Adrenal gland (tissue), 12 donors: ENCODE measurements around the gene THSD7A. TPM values are rescaled to one million over a fixed set of nuclear protein-coding genes. Genes with fewer than 3 reads are reported as not detected.

Experiments used
- DNase-seq, 7 donors: peaks; one replicate each; pipeline ENCODE4 v3.0.0-alpha.2; 2019 to 2020
- H3K27ac ChIP-seq, 5 donors: fragments of 200-600 bp; sonication (generic) in 4 of 5; 1 replicate in 3 of 5; 2 replicates in 2 of 5; pipeline versions ENCODE4 v1.5.1 to v1.8.0; 2016 to 2020; ENCODE audit warnings: mild to moderate bottlenecking in 1 of 5
- H3K27me3 ChIP-seq: fragments of 200-600 bp; 2 replicates; pipeline ENCODE4 v1.8.0; 2021
- H3K36me3 ChIP-seq, 2 donors: fragments of 200-600 bp; replicated peaks in 1 of 2; 1 replicate in 1 of 2; 2 replicates in 1 of 2; pipeline versions ENCODE4 v1.5.1 to v1.8.0; 2018 to 2022
- H3K4me1 ChIP-seq, 2 donors: fragments of 200-600 bp; replicated peaks in 1 of 2; 1 replicate in 1 of 2; 2 replicates in 1 of 2; pipeline versions ENCODE4 v1.5.1 to v1.8.0; 2018 to 2021
- H3K4me3 ChIP-seq, 4 donors: fragments of 200-600 bp; sonication (generic) in 3 of 4; one replicate each; pipeline ENCODE4 v1.5.1; 2016 to 2018
- H3K9me3 ChIP-seq, 3 donors: fragments of 200-600 bp; sonication (generic) in 1 of 3; replicated peaks in 1 of 3; 1 replicate in 2 of 3; 2 replicates in 1 of 3; pipeline versions ENCODE4 v1.5.1 to v1.8.0; 2016 to 2021
- POLR2A ChIP-seq, 2 donors: fragments of 450-650 bp; IDR thresholded peaks; one replicate each; pipeline ENCODE4 v1.6.1; 2017; ENCODE audit warnings: antibody characterized with exemption in 2 of 2, mild to moderate bottlenecking in 2 of 2, moderate library complexity in 1 of 2
- WGBS, 4 donors: extraction: QIAGEN DNeasy Blood & Tissue Kit in 2 of 4; methylation state at CpG; one replicate each; pipeline versions ENCODE4 v1.1.5 to v1.1.7; 2013 to 2017; 5-methylcytosine and 5-hydroxymethylcytosine counted together
- intact Hi-C, 2 donors: fragments of 100-400 bp; cut with DNase I; formaldehyde crosslinking; loops; one replicate each; pipeline versions ENCODE4 v1.14.1 to v1.15.0; 2022 to 2023
- polyA plus RNA-seq, 3 donors: library from polyadenylated mRNA; stranded (reverse); fragments of 200-250 nt in 2 of 3; fragments of 350-450 nt in 1 of 3; fragmentation: Illumina TruSeq in 1 of 3; extraction: RNeasy Lipid Tissue Mini Kit (QIAGEN cat#74804) in 1 of 3; gene quantifications; one replicate each; pipeline ENCODE4 v1.2.3, GENCODE V29; 2013 to 2014
- total RNA-seq, 9 donors: library from RNA; depleted of rRNA in 4 of 9; stranded (reverse); fragments of >200 nt in 4 of 9; fragments of 120-200 nt in 1 of 9; fragmentation: NEBNext Ultra II Directional in 1 of 9; extraction: Animal tissue kit (Norgen Biotek cat#: 25700) in 1 of 9; gene quantifications; one replicate each; pipeline versions ENCODE4 v1.1.0 to v1.2.4, GENCODE V29; 2013 to 2023
- TF ChIP-seq, protein P1 (sequence below), 6 experiments: fragments of 450-650 bp in 4 of 6; fragments of 200-600 bp in 2 of 6; sonication (generic) in 1 of 6; IDR thresholded peaks; 1 replicate in 5 of 6; 2 replicates in 1 of 6; pipeline versions ENCODE4 v1.5.1 to v1.8.0; 2016 to 2021; ENCODE audit warnings: antibody characterized with exemption in 6 of 6, mild to moderate bottlenecking in 2 of 6, moderate library complexity in 1 of 6
- donor health status: healthy with polysubstance abuse.
- donor health status: Bipolar disorder and iron deficiency.
- donor health status: DM: yes; HTN: yes; CAD: no.
- donor health status: DM: no; HTN: no; CAD: no.
- donor health status: DM: no; HTN: no; CAD: no.
- donor health status: DM: yes; HTN: yes; CAD: no.

Gene THSD7A
- total and polyA plus RNA-seq, 12 donors: 0.74 to 18.4 (median 4.8) TPM

DNA sequence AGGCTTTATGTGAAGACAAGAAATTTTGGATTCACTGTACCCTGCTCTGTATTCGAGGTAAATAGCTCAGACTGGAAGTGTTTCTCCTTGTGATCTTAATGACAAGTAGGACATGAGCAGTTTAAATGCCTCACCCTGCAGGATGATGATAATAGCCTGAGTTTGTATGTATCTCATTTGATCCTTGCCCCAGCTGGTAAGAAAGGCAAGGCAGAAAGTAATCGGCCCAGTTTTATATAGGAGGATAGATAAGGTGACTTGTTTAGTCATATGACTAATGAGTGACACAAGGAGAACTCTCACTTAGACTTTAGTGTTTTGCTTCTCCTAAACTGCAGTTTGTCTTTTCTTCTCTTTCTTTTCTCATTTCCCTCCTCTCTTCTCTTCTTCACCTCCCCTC, 485.7 kb downstream of the THSD7A start:
- H3K4me1 ChIP-seq: peaks cover 0 to 8% of the 10 kb centered on the region in 2 donors
- no peaks in the 10 kb centered on the region for H3K9me3 ChIP-seq
- no peak overlapping the region for H3K4me3 ChIP-seq
- TF ChIP-seq POLR2A (IDR thresholded peaks at IDR 0.05): no peak
- TF ChIP-seq, protein P1, sequence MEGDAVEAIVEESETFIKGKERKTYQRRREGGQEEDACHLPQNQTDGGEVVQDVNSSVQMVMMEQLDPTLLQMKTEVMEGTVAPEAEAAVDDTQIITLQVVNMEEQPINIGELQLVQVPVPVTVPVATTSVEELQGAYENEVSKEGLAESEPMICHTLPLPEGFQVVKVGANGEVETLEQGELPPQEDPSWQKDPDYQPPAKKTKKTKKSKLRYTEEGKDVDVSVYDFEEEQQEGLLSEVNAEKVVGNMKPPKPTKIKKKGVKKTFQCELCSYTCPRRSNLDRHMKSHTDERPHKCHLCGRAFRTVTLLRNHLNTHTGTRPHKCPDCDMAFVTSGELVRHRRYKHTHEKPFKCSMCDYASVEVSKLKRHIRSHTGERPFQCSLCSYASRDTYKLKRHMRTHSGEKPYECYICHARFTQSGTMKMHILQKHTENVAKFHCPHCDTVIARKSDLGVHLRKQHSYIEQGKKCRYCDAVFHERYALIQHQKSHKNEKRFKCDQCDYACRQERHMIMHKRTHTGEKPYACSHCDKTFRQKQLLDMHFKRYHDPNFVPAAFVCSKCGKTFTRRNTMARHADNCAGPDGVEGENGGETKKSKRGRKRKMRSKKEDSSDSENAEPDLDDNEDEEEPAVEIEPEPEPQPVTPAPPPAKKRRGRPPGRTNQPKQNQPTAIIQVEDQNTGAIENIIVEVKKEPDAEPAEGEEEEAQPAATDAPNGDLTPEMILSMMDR (IDR thresholded peaks at IDR 0.05): no peak
- intact Hi-C loops: loop anchor here in 1 of 2 donors (10.0 kb wide), 1 partner anchor 932 kb away; no protein-coding TSS in a partner anchor
- 55 to 67% (median 66%) methylated on average over 2 of the region's 2 CpGs for WGBS, 4 donors
- no peak overlapping the region for H3K27ac ChIP-seq
- DNase-seq: no peak
- no peaks in the 10 kb centered on the region for H3K36me3 ChIP-seq
- no peaks in the 10 kb centered on the region for H3K27me3 ChIP-seq

- Histone ChIP-seq H3K4me1 (peaks cover 0 to 8% of the 10 kb centered on the region in 2 donors), H3K27me3 (no peaks in the 10 kb centered on the region), H3K27ac (no peak overlapping the region), H3K4me3 (no peak overlapping the region), H3K9me3 (no peaks in the 10 kb centered on the region), H3K36me3 (no peaks in the 10 kb centered on the region)
- TF ChIP-seq POLR2A (IDR thresholded peaks at IDR 0.05): no peak
- TF ChIP-seq, protein P1 (IDR thresholded peaks at IDR 0.05): no peak
- intact Hi-C loops: loop anchor here in 1 of 2 donors (10.0 kb wide), 1 partner anchor 931 kb away; no protein-coding TSS in a partner anchor
- 72 to 85% (median 80%) methylated on average over 2 of the region's 2 CpGs for WGBS, 4 donors
- DNase-seq: no peak
Measured at GRCh38 chr7:11345621-11346020, 486.4 kb downstream of the THSD7A start.

- H3K36me3 ChIP-seq: no peaks in the 10 kb centered on the region
- no peaks in the 10 kb centered on the region for H3K27me3 ChIP-seq
- no peak overlapping the region for H3K4me3 ChIP-seq
- intact Hi-C loops: loop anchor here in 1 of 2 donors (10.0 kb wide), 1 partner anchor 929 kb away; no protein-coding TSS in a partner anchor
- TF ChIP-seq, protein P1 (IDR thresholded peaks at IDR 0.05): peak; percentile 64 to 83 (median 74)
- no peak for TF ChIP-seq POLR2A (IDR thresholded peaks at IDR 0.05)
- no peaks in the 10 kb centered on the region for H3K9me3 ChIP-seq
- H3K4me1 ChIP-seq: peaks cover 0 to 8% of the 10 kb centered on the region in 2 donors
- H3K27ac ChIP-seq: no peak overlapping the region
- peak in 1 of 7 donors; percentile 1 for DNase-seq
- 14 to 16% (median 14%) methylated on average over 10 of the region's 10 CpGs for WGBS, 4 donors
Measured at GRCh38 chr7:11343818-11344413, 488.1 kb downstream of the THSD7A start.

- H3K9me3 ChIP-seq: no peaks in the 10 kb centered on the region
- H3K27ac ChIP-seq: no peak overlapping the region
- intact Hi-C loops: loop anchor here in 1 of 2 donors (10.0 kb wide), 1 partner anchor 928 kb away; no protein-coding TSS in a partner anchor
- DNase-seq: no peak
- peaks cover 0 to 8% of the 10 kb centered on the region in 2 donors for H3K4me1 ChIP-seq
- H3K4me3 ChIP-seq: no peak overlapping the region
- no peak for TF ChIP-seq POLR2A (IDR thresholded peaks at IDR 0.05)
- TF ChIP-seq, protein P1 (IDR thresholded peaks at IDR 0.05): no peak
- H3K27me3 ChIP-seq: no peaks in the 10 kb centered on the region
- H3K36me3 ChIP-seq: no peaks in the 10 kb centered on the region
Measured at GRCh38 chr7:11343136-11343535, 488.9 kb downstream of the THSD7A start.
